GM18526 (cell line): ENCODE measurements around the gene GDF10.

Experiments used
- POLR2A ChIP-seq: IDR thresholded peaks from 3 replicates; pipeline ENCODE4 v1.6.1; 2011; ENCODE audit not compliant: insufficient read length; ENCODE audit errors: extremely low read depth

Gene GDF10

GRCh38 chr10:47299611-47300428 lies at the start of gene GDF10:
Gene GDF10 (plus strand): TSS chr10:47300197. CDS start chr10:47300652, 455 bp downstream.
- no peak for TF ChIP-seq POLR2A

DNA sequence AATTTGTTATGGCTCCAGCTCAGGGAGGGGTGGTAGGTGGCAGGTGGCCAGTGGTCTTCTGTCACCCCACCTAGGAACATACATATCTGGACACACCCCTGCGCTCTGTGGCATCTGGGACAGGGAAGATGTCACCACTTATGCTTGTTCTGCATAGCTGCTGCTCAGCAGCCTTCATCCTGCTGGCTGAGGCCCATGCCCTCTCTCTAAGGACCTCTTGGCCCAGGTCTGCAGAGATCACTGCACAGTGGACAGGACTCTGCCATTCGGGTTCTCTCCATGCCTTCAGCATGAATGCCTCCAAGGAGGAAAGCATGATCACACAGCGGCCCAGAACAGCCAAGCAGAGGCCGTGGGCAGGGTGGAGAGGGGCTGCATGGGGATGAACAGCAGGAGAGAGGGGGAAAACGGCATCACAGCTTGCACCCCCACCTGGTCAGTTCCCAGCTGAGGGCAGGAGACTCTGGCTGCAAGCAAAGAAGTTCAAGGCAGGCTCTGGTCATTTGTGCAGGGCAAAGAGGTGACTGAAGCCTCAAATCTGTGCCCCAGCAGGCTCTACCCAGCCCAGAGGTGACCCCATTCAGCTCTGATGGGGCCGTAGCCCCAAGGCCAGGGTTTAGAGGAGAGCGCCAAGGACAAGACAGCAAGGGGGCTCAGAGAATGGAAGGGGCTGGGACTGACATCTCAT lies 47.8 kb upstream of the GDF10 start:
- no peak for TF ChIP-seq POLR2A

GRCh38 chr10:47253030-47253637 lies 46.9 kb upstream of the GDF10 start:
- no peak for TF ChIP-seq POLR2A

GRCh38 chr10:47253651-47254375 lies 46.2 kb upstream of the GDF10 start:
- TF ChIP-seq POLR2A = no peak

DNA sequence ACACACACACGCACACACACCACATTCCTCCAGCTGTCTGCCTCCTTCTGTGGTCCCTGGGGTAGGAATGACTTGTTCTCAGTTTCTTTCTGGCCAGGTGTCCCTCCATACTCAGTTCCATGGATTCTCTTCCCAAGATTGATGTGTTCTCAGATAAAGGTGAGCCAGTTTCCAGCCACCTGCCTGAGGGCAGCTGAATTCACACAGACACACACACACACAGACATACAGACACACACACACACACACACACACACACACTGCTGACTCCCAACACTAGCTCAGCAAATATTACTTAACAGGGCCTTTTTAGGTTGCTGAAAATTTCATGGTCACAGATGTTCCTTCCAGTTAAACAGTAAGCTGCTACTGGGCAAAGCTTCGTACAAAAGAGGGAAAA lies 45.4 kb upstream of the GDF10 start:
- no peak for TF ChIP-seq POLR2A

DNA sequence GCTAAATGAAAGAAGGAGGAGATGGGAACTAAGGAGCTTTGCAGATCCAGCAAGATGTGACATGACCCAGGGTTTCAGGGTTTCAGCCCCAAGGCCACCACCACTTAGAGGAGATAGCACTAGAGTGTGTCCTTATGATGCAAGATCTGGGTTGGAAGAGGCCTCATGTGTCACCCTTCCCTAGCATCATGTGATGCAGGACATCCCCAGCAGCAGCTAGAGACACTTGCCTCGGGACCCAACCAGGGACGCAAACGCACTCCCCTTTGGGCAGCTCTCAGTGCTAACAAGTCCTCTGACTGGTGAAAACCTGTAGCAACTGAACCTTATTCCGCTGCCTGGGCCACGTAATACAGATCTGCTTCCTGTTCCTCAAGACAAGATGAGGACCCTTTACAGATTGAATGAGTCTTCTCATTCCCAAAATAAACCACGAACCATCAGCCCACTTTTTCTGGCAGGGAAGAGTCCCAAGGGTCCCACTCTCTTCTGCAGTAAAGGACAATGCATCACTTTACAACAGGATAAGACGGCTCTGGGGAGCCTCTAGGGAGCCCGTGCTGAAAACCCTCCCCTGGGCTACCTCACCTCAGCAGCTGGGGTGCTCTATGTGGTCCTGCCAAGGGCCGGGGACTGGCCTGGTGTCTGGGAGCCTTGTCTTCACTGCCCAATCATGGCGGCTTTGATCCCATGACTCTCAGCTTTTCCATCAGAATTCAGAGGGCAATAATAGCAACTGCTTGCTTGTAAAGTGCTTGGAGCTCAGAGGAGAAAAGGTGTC lies 44.8 kb upstream of the GDF10 start:
- no peak for TF ChIP-seq POLR2A

DNA sequence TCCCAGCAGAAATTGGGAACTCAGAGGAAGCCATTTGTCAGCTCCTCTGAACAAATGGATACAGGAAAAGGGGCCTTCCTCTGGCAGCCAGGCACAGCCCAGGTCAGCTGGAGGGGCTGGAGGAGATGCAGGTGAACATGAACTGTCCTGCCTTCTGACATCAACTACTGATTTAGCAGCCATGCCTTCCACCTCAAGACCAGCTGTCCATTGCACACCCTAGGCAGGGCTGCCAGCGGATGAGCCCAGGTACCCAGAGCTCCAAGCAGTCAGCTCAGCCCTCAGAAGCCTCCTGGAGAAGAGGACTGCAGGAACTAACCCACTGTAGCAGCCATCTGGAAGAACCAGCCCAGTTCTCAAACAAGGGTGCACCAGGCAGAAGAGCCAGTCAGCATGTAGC lies 44.1 kb upstream of the GDF10 start:
- no peak for TF ChIP-seq POLR2A

- TF ChIP-seq POLR2A = no peak
Observed at GRCh38 chr10:47256751-47257336, 43.2 kb upstream of the GDF10 start.

GRCh38 chr10:47257396-47258120 lies 42.4 kb upstream of the GDF10 start:
- TF ChIP-seq POLR2A = no peak

GRCh38 chr10:47258921-47259320 lies 41.1 kb upstream of the GDF10 start:
- TF ChIP-seq POLR2A = no peak

DNA sequence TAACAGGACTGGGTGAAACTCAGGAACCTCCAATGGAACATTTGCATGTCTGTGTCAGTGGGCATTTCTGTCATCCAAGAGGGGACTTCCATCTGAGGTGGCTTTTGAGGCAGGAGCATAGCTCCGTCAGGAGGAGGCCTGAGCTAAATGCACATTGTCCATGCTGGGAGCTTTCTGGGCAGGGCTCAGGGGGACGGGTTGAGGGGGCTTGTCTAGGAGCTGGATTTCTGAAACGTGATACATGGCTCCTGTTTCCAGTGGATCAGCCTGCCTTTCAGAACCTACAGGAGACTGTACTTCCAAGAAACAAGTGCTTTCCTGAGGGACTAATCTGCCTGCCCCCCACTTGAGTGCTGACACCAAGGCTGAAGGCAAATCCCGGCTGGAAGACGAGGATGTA lies 40.5 kb upstream of the GDF10 start:
- TF ChIP-seq POLR2A = no peak

DNA sequence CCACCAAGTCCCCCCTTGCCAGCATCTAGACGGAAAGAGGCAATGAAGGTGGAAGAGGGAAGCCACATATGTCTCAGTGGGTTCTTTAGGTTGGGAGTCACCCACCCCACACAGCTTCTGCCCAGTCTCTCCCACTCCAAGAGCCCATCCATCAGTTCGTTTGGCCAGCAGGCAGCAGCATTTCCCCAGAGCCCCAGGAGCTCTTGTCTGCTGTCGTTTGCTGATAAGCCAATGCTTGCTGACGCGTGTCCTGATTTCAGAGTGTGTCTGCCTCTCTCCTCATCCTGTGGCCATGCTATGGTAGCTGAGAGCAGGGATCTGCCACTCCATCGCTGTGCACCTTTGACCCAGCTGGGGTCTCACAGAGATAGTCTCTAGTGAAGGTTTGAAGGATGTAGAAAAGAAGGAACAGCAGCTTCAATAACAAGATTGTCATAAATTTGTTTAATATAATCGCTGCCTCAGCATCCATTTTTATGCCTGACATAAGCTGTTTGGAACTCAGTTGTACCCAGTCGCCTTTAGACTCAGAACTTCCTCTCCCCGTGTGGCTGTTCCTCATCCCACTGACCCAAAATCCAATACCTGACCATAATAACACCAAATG lies 39.4 kb upstream of the GDF10 start:
- TF ChIP-seq POLR2A = no peak

DNA sequence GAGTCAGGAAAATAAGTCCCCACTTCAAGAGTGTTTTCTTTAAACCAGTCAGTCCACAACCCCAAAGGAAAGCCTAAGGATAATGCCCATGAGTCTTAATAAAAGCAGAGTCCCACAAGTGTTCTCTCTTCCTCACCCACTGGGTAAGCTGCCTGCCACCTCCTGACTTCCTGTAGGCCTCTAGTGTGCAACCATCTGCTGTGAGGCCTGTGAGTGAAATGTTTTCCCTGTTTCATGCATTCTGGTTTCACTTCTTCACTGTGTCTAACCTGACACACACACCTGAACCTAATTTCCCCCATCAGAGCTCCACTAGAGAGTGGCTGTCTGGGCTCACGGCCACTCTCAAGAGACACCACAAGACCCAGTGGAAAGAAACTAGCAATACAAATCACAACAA lies 38.9 kb upstream of the GDF10 start:
- TF ChIP-seq POLR2A = no peak

- TF ChIP-seq POLR2A = no peak
Observed at GRCh38 chr10:47261556-47261955, 38.4 kb upstream of the GDF10 start.
